ENCODE measurements around the gene SAG. TPM values are rescaled to one million over a fixed set of nuclear protein-coding genes. Genes with fewer than 3 reads are reported as not detected.

Gene SAG
- total and polyA plus RNA-seq, 2 of the 13 experiments (the other 11 are each of a cell fraction or from before 2014, with no cell fraction given): not detected

DNA sequence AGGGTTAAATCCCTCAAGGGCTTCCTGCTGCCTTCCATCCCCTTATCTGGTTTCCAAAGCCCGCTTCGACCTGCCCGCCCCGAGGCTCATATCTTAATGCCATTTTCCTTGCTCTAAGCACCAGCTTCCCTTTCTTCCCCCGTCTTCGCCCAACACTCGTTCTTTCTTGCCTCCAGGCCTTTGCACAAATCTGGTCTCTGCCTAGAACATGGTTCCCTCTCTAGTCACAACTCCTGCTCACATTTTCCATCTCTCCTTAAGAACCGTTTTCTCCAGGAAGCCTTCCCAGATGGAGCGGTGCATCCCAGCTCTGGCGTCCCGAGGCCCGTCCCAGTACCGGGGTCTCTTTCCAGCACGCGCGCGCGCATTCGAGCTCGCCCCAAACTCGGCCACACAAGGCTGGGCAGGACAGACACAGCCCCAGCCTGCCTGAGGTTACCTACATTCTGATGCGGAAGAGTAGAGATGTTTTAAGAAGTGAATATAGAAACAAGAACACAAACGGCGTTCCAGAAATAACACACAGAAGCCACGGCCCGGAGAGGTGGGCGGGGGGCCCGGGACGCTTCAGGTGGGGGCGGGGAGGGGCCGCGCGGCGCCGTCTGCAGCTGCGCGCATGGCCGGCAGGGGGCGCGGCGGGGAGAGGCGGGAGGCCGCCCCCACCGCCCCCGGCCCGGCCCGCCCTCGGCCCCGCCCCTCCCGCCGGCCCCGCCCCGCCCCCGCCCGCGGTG lies 46.3 kb downstream of the SAG start, which contains the start of gene DGKD (continued):
- TF ChIP-seq ZBED4 (CRISPR knock-in tag; IDR thresholded peaks at IDR 0.05; ENCODE audit: borderline replicate concordance) (0 out of 2 replicates have a peak, but pooled peaks have one; percentile 40), ELK4 (CRISPR knock-in tag; IDR thresholded peaks at IDR 0.05; ENCODE audit: borderline replicate concordance) (no peak), YEATS2 (CRISPR knock-in tag; IDR thresholded peaks at IDR 0.05; ENCODE audit: borderline replicate concordance) (no peak), ZNF329 (CRISPR knock-in tag; IDR thresholded peaks at IDR 0.05; ENCODE audit: low read depth) (peak; percentile 12; the same call in 1 of the 2 replicates), ZNF563 (CRISPR knock-in tag; IDR thresholded peaks at IDR 0.05) (no peak; the same call in 1 of the 2 replicates), CEBPB (IDR thresholded peaks at IDR 0.05; ENCODE audit: borderline replicate concordance, low read depth, low read length) (no peak), THAP11 (CRISPR knock-in tag; IDR thresholded peaks at IDR 0.05) (peak; percentile 36; the same call in 1 of the 2 replicates), FOXM1 (CRISPR knock-in tag; IDR thresholded peaks at IDR 0.05) (no peak), ZBTB25 (CRISPR knock-in tag; IDR thresholded peaks at IDR 0.05) (no peak)
- TF ChIP-seq, protein P1, sequence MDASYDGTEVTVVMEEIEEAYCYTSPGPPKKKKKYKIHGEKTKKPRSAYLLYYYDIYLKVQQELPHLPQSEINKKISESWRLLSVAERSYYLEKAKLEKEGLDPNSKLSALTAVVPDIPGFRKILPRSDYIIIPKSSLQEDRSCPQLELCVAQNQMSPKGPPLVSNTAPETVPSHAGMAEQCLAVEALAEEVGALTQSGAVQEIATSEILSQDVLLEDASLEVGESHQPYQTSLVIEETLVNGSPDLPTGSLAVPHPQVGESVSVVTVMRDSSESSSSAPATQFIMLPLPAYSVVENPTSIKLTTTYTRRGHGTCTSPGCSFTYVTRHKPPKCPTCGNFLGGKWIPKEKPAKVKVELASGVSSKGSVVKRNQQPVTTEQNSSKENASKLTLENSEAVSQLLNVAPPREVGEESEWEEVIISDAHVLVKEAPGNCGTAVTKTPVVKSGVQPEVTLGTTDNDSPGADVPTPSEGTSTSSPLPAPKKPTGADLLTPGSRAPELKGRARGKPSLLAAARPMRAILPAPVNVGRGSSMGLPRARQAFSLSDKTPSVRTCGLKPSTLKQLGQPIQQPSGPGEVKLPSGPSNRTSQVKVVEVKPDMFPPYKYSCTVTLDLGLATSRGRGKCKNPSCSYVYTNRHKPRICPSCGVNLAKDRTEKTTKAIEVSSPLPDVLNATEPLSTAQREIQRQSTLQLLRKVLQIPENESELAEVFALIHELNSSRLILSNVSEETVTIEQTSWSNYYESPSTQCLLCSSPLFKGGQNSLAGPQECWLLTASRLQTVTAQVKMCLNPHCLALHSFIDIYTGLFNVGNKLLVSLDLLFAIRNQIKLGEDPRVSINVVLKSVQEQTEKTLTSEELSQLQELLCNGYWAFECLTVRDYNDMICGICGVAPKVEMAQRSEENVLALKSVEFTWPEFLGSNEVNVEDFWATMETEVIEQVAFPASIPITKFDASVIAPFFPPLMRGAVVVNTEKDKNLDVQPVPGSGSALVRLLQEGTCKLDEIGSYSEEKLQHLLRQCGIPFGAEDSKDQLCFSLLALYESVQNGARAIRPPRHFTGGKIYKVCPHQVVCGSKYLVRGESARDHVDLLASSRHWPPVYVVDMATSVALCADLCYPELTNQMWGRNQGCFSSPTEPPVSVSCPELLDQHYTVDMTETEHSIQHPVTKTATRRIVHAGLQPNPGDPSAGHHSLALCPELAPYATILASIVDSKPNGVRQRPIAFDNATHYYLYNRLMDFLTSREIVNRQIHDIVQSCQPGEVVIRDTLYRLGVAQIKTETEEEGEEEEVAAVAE (CRISPR knock-in tag; IDR thresholded peaks at IDR 0.05; ENCODE audit: borderline replicate concordance): peak; percentile 46; the same call in 1 of the 2 replicates
- TF ChIP-seq, protein P2, sequence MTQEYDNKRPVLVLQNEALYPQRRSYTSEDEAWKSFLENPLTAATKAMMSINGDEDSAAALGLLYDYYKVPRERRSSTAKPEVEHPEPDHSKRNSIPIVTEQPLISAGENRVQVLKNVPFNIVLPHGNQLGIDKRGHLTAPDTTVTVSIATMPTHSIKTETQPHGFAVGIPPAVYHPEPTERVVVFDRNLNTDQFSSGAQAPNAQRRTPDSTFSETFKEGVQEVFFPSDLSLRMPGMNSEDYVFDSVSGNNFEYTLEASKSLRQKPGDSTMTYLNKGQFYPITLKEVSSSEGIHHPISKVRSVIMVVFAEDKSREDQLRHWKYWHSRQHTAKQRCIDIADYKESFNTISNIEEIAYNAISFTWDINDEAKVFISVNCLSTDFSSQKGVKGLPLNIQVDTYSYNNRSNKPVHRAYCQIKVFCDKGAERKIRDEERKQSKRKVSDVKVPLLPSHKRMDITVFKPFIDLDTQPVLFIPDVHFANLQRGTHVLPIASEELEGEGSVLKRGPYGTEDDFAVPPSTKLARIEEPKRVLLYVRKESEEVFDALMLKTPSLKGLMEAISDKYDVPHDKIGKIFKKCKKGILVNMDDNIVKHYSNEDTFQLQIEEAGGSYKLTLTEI (CRISPR knock-in tag; conservative IDR thresholded peaks at IDR 0.05): no peak
